ENCODE results near the gene RPS21. TPM values are rescaled to one million over a fixed set of nuclear protein-coding genes. Genes with fewer than 3 reads are reported as not detected.
A peak's percentile ranks its signal among the peaks of the same experiment; 100 is the strongest.

RPS21 gene
- total and polyA plus RNA-seq, 9 of the 15 experiments (the other 6 are each of a cell fraction or from before 2014, with no cell fraction given) = 1,380 to 5,647 (median 3,091) TPM

GRCh38 chr20:62401331-62401779 lies 14.5 kb downstream of the RPS21 start (continued):
- TF ChIP-seq RHOXF2B (CRISPR knock-in tag; conservative IDR thresholded peaks at IDR 0.05) = no peak
- no peak for TF ChIP-seq ZFP91 (CRISPR knock-in tag; IDR thresholded peaks at IDR 0.05)
- 0 out of 2 replicates have a peak, but pooled peaks have one; percentile 21 for TF ChIP-seq STAG1 (CRISPR knock-in tag; IDR thresholded peaks at IDR 0.05; ENCODE audit: borderline replicate concordance)
- TF ChIP-seq FOXA3 (CRISPR knock-in tag; conservative IDR thresholded peaks at IDR 0.05 in 1 of 2, IDR thresholded peaks at IDR 0.05 in 1 of 2) = no peak
- TF ChIP-seq ZNF146 (CRISPR knock-in tag; IDR thresholded peaks at IDR 0.05; ENCODE audit: unreplicated experiment) = no peak
- TF ChIP-seq ZNF639 (CRISPR knock-in tag; conservative IDR thresholded peaks at IDR 0.05 in 1 of 2, IDR thresholded peaks at IDR 0.05 in 1 of 2) = no peak
- peak; percentile 54 for TF ChIP-seq POLR2G (IDR thresholded peaks at IDR 0.05; ENCODE audit: low read depth, low read length)
- TF ChIP-seq DLX4 (CRISPR knock-in tag; IDR thresholded peaks at IDR 0.05) = no peak
- TF ChIP-seq MTA1 (IDR thresholded peaks at IDR 0.05; ENCODE audit: borderline replicate concordance) = no peak
- no peak for TF ChIP-seq ZNF174 (CRISPR knock-in tag; IDR thresholded peaks at IDR 0.05)
- TF ChIP-seq SMARCE1 (IDR thresholded peaks at IDR 0.05) = no peak
- TF ChIP-seq RAD21 (CRISPR knock-in tag; conservative IDR thresholded peaks at IDR 0.05 in 1 of 2, IDR thresholded peaks at IDR 0.05 in 1 of 2) = peak in 1 of 2 experiments; percentile 27; a peak in 1 of 4 replicates
- TF ChIP-seq TGIF2 (CRISPR knock-in tag; IDR thresholded peaks at IDR 0.05) = no peak
- no peak for TF ChIP-seq ZNF696 (CRISPR knock-in tag; conservative IDR thresholded peaks at IDR 0.05)
- TF ChIP-seq NBN (IDR thresholded peaks at IDR 0.05; ENCODE audit: low read depth) = no peak
- TF ChIP-seq GMEB1 (CRISPR knock-in tag; IDR thresholded peaks at IDR 0.05) = no peak
